HuH-7 (cell line): ENCODE measurements around the gene DOC2B.
"Not testable (repeated sequence)": the region's sequence is repeated elsewhere in the genome, so short reads cannot be mapped to it uniquely, and the experiment has no call there.

Experiments
- DNase-seq: peaks from one replicate; pipeline ENCODE4 v3.0.0; 2011; ENCODE audit warnings: low spot score

The DOC2B gene

GRCh38 chr17:144936-145670 lies 36.3 kb downstream of the DOC2B start:
- no peak for DNase-seq

- DNase-seq = peak; percentile 82
Measured at GRCh38 chr17:143785-144281, 37.6 kb downstream of the DOC2B start.

DNA sequence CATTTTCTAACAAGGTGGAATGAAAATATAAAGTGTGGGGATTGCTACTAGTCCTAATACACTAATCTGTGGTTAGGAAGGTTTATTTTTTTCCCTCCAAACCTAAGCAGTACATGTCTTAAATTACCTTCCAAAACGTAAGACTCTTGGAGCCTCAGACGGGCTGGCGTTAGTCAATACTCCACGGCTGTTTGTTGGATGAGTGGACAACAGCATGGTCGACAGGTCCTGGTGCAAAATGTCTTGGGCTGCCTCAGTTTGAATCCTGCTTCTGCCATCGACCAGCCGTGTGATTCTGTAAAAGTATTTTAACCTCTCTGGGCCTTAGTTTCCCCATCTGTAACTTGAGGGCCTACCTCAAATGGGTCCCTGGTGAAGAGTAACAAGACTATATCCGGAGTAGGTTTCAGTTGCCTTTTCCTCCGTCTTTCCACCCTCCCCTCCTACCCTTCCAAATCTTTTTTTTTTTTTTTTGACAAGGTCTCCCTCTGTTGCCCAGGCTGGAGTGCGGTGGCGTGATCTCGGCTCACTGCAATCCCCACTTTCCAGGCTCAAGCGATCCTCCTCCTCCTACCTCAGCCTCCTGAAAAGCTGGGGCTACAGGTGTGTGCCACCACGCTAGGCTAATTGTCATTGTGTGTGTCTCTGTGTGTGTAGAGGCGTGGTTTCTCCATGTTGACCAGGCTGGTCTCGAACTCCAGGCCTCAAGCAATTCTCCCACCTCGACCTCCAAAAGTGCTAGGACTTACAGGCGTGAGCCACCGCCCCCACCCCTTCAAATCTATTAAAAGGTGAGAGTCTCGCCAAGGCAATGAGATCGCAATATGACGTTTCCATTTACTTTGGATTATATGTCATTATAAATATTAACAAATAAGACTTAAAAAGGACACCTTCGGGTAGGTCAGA lies 38.3 kb downstream of the DOC2B start:
- no peak for DNase-seq

GRCh38 chr17:142102-142661 lies 39.3 kb downstream of the DOC2B start:
- DNase-seq = no peak

DNA sequence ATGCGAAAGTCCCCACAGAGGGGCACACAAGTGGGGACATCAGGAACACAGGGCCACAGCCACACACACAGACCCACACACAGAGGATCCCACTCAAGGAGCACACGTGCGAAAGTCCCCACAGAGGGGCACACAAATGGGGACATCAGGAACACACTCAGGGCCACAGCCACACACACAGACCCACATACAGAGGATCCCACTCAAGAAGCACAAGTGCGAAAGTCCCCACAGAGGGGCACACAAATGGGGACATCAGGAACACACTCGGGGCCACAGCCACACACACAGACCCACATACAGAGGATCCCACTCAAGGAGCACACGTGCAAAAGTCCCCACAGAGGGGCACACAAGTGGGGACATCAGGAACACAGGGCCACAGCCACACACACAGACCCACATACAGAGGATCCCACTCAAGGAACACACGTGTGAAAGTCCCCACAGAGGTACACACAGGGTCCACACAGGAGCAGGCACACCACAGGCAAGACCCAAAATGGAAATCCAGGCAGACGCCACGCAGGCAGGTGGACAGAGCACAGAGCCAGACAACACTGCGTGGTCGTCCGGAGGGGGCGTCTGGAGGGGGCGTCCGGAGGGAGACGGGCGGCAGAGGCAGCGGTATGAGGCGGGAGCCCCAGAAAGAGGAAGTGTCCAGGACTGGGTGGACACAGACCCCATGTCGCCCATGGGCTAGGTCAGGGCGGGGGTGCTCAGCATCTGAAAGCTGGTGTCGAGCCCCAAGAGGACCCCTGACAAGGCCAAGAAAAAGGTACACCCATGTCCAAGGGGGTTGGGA lies 41.8 kb downstream of the DOC2B start:
- DNase-seq = not testable (repeated sequence)

DNA sequence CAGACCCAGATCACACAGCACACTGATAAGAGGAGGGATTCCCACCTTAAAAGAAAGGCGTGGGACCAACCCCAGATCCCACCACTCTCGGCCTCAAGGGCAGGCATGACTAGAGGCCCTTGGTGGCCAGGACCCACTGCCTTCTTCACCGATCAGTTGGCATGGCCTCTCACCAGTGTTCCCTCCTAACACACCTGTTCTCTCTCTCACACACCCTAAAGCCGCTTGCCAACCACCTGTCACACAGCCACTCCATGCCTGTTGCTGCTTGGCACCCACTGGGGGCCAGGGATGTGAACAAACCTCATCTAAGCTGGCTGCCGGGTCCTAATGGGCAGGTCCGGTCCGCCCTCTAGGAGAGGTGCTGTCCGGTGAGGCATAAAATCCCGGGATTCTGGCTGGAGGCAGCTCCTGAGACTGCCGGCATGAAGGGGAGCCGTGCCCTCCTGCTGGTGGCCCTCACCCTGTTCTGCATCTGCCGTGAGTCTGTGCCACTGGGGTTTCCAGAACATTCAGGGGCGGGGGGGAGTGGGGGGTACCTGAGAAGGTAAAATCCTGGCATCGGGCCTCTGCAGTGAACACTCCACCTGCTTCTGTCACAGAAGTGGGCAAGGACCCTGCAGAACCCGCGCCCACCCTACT lies 44.2 kb downstream of the DOC2B start, which contains the start of gene SCGB1C2:
Gene SCGB1C2 (plus strand): TSS at position 404 of the 642 bp plus-strand sequence. CDS start 22 bp downstream, at position 426.
- not testable (repeated sequence) for DNase-seq

DNA sequence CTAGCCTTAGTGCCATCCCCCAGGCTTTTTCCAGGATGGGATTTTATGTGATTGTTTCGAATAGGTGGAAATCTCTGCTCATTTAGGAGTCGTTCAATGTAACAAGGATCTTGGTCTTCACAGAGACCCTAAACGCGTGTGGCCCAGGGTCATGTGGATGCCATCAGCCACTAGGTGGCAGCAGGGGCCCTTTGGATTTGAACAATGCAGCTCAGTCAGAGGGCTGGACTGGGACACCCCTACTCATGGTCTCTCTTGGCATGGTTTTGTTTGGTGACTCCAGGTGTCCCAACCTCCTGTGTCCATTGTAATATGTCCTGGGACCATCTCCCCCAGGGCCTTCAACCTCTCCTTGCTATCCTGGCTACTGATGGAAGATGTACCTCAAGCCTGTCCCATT lies 44.9 kb downstream of the DOC2B start:
- DNase-seq = not testable (repeated sequence)

GRCh38 chr17:135895-136294 lies 45.6 kb downstream of the DOC2B start:
- DNase-seq = not testable (repeated sequence)

GRCh38 chr17:135022-135421 lies 46.4 kb downstream of the DOC2B start:
- not testable (repeated sequence) for DNase-seq

GRCh38 chr17:134332-134785 lies 47.1 kb downstream of the DOC2B start:
- DNase-seq = not testable (repeated sequence)

DNA sequence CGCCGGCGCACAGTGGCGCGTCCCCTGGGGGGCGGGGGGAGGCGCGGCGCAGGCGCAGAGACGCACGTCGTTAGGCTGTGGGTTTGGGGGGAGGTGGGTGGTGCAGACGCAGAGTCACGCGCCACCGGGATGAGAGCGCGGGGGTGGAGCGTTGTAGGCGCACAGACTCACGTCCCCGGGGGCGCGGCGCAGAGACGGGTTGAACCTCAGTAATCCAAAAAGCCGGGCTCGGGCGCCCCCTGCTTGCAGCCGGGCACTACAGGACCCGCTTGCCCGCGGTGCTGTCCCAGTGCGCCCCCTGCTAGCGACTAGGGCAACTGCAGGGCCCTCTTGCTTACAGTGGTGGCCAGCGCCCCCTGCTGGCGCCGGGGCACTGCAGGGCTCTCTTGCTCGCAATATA lies 47.5 kb downstream of the DOC2B start:
- DNase-seq = not testable (repeated sequence)

- not testable (repeated sequence) for DNase-seq
Measured at GRCh38 chr17:118339-118917, 63.0 kb downstream of the DOC2B start.

GRCh38 chr17:113111-113510 lies 68.3 kb downstream of the DOC2B start:
- DNase-seq = not testable (repeated sequence)
